HG02759 (cell line): ENCODE data around the gene TMBIM1.

ENCODE experiments used
- ATAC-seq: cut with Tn5 transposase; IDR thresholded peaks from one replicate; pipeline ENCODE4 v1.9.1; 2021; ENCODE audit warnings: mild to moderate bottlenecking, moderate library complexity; ENCODE audit not compliant: unreplicated experiment

The TMBIM1 gene

DNA sequence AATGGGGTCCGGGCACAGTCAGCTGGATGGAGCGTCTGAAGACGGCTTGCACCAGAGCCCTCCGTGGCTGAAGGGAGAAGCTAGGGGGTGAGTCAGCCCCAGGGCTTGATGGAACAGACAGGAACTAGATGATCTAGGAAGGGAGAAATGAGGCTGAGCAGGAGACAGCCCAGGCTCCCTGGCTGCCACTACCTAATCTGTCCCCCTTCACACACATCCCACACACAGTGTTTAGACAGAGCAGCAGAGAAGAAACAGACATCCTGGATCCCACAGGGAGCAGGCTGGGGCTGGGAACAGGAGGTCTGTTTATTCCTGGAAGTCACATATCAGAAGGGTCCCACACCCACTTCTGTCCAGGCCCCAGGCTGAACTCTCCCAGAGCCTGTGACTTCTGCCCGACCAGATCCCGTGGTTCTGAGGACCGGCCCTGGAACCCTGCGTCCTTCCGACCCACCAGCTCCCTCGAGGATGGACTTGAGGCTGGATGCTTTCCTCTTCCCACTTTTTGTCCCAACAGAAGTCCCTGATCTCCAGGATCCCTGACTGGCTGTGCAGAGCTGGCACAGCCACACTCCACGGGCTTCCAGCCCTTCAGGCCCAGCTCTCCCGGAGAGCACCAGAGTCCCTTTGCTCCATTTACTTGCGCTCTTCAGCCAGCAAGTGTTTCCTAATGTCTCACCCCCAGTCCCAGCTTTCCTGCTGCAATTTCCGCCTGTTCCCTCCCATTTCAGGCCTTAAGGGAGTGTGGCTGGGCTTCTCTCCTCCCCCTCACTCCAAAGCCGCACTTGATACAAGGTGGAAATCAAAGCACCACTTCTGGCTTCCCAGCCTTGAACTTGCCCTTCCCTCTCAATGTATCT, 33.0 kb downstream of the TMBIM1 start:
- no peak for ATAC-seq

DNA sequence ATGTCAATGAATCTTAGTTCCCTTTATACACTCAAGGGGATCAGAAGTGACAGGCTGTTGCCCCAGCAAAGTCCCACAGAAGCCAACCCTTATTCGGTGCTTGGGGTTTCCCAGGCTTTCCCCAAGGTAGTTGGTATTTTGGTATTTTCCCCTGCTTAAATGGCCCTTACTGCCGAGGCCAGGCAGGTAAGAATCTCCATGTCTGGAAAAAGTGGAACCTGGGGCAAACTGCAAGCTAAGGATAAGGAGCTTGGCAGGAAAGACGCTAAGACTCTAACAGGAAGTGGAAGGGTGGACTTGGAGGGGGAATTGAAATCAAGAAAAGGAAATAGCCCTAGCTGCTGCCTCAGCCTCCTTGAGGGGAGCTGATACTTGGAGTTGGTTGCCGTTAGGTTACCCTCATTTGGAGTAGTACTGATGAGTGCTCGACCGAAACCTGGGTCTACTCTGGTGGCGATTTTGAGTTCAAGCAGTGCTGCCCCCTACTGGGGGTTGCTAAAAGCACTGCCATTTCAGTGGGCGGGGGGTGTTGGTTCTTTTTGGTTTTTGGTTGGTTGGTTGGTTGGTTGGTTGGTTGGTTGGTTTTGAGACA, 34.8 kb downstream of the TMBIM1 start:
- peak; percentile 78 for ATAC-seq

GRCh38 chr2:218256612-218257350, 35.5 kb downstream of the TMBIM1 start:
- ATAC-seq: peak; percentile 2

DNA sequence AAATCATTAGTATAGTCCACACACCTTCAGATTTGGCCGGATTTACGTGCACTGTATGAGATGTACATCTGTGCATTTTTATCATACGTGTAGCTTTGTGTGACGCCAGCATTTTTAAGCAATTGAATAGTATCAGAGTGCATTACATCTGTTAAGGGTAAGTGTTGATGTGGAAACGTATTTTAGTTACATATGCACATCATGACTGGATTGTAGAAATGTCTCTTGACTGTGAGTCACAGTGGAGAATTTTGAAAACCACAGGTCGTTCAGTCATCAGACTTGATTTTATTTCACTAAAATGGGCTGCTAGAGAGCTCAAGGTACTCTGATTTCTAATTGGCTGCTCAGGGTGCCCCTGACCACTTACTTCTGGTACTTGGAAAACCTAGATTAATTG, 36.9 kb downstream of the TMBIM1 start:
- ATAC-seq: no peak

DNA sequence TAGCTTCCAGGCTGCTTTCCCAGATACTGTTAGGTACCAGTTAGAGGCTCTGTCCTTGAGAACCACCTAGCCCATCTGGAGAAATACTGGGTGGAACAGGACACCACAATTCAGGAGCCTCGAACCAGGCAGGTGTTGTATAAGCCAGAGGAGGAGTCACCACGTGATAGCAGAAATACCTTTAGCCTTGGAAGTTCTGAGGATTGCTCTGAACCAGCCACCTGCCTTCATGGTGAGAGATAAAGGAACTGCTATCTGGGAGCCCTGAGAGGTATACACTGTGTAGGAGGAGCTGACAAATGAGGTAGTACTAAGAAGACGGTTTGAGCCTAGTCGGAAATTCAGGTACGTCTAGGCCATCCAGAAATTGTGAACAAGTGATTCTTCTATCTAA, 39.1 kb downstream of the TMBIM1 start:
- ATAC-seq: no peak

- no peak for ATAC-seq
Observed at GRCh38 chr2:218252509-218253231, 39.6 kb downstream of the TMBIM1 start.

GRCh38 chr2:218249691-218250090, 42.6 kb downstream of the TMBIM1 start:
- ATAC-seq: no peak

DNA sequence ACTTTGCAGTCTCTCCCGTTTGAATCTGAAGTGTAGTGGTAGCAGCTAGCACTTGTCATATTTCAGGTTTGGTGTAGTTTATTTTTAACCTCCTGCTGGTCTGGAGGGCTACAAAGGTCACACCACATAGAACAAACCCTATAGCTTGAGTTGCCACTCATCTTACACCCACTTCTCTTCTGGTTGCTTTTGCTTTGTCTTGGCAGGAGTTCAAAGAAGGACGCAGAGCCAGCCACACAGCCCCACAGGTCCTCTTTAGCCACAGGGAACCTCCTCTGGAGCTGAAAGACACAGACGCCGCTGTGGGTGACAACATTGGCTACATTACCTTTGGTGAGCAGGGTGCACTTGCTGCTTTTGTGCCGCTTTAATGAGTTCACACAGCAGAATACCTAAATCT, 47.1 kb downstream of the TMBIM1 start:
- no peak for ATAC-seq

GRCh38 chr2:218244665-218245064, 47.6 kb downstream of the TMBIM1 start:
- ATAC-seq: no peak

GRCh38 chr2:218244204-218244603, 48.1 kb downstream of the TMBIM1 start:
- no peak for ATAC-seq

DNA sequence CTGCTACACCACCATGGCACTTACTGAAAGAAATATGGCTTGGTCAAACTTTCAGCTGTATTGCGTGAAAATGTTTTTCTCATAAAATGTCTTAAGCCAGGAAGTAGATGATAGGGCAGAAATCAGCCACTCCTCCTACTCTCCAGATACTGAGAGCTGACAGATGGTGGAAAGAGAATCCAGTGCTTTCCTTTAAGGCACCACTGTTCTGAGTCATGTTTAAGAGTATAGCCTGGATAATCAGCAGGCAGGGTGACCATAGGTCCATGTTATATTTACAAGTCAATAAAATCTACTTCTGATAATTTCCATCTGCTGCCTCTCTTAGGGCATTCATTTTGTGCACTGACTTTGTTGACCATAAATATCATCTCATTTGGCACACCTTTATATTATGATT, 53.4 kb downstream of the TMBIM1 start:
- ATAC-seq: no peak

DNA sequence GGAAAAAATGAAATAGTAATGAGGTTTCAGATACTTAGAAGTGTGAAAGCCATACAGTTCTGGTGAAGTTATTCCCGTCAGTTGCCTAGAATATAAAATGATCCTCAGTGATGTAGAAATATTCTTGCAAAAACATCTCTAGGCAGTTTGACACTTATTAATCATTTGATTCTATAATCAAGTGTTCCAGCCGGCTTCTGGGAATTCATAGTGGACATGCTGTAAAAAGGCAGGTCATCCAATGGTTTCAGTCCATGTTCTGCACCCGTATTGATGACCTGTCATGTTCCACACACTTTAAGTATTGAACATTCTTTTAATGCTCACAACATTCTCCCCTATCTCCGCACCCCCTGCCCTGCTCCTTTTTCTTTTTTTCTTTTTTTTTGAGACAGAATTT, 55.5 kb downstream of the TMBIM1 start:
- no peak for ATAC-seq

DNA sequence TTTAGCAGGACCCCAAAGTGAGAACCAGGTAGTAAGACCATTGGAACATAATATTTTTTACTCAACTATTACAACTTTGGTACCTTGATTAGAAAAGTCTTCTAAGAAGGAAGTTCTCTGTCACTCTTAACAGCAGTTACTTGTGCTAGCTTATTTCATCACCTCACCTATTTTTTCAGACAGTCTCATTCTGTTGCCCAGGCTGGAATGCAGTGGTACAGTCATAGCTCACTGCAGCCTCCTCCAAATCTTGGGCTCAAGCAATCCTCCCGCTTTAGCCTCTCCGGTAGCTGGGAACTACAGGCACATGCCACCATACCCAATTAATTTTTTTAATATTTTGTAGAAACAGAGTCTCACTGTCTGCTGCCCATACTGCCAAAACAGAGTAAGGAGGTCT, 57.3 kb downstream of the TMBIM1 start:
- no peak for ATAC-seq

- ATAC-seq: no peak
Observed at GRCh38 chr2:218234521-218234920, 57.8 kb downstream of the TMBIM1 start.

DNA sequence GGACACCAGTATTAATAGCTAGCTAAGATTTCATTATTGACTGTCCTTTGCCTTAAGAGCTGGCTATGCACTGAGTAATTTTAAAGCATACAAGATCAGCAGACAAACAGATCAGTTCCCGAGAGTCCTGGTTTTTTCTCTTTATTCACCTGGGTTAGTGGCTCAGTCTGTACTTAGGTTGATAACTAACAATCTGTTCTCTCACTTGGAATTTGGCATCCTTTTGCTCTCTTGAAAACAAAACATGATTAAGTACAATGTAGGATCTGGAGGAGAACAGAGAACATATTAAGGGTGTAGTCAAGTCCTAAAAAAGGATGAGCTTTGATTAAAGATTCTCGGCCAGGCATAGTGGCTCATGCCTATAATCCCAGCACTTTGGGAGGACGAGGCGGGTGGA, 58.8 kb downstream of the TMBIM1 start:
- no peak for ATAC-seq

- ATAC-seq: peak; percentile 75
Observed at GRCh38 chr2:218230882-218231281, 61.4 kb downstream of the TMBIM1 start.

DNA sequence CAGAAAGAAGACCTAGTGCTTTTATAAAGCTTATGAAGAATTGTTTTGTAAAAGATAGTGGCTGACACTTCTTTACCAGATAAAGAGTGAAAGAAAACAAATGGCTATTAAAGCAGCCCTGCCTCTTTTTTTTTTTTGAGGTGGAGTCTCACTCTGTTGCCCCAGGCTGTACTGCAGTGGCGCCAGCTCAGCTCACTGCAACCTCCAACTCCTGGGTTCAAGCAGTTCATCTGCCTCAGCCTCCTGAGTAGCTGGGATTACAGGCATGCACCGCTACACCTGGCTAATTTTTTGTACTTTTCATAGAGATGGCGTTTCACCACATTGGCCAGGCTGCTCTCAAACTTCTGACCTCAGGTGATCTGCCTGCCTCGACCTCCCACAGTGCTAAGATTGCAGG, 62.5 kb downstream of the TMBIM1 start:
- no peak for ATAC-seq

GRCh38 chr2:218229239-218229638, 63.1 kb downstream of the TMBIM1 start:
- peak; percentile 86 for ATAC-seq

DNA sequence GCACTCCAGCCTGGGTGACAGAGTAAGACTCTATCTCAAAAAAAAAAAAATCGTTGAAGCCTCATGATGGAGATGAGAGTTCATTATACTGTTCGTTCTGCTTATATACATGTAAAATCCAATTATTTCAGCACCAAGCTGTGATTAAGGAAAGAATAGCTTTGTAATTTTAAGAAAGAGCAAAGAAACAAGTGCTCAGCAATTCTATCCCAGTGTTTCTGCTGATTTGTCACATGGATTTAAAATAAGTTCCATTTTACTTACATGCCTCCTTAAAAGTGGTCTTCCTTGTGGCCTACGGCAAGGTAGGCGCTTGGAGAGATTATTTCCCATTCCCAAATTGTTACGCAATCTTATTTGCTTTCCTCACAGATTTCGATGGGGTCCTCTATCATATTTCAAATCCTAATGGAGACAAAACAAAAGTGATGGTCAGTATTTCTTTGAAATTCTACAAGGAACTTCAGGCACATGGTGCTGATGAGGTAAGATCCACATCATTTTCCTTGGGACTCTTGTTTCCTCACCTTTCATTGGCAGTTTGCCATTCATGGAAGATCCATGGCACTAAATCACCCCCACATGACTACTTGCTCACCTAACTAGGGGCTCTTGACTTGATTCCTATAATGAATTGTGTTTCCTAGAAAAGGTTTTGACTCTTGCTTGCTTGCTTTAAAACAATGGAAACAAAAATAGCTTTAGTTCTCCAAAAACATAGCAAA, 63.8 kb downstream of the TMBIM1 start:
- no peak for ATAC-seq

DNA sequence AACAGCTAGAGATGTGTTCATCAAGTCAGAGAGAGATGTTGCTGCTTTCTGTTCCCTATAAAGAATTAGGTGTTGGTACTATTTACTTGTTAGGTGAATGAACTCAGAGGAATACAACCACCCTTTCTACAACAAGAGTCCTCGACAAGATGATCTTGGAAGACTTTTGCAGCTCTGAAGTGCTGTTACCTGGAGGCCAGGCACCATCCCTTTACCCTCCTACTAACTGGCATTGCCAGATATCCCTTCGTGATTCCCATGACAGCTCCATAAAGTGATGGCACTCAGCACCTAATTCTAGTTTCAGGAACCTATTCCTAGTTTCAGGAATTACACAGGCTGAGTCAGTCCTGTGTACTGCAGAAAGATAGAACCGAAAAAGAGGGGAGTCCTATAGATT, 65.4 kb downstream of the TMBIM1 start:
- no peak for ATAC-seq
